PFSK-1 (cell line): ENCODE data around the gene SEMA3A.

Experiments used
- FOXP2 ChIP-seq: optimal IDR thresholded peaks from 2 replicates; pipeline ENCODE3; 2011; ENCODE audit warnings: borderline replicate concordance, control low read depth, inconsistent platforms; ENCODE audit not compliant: insufficient read depth; ENCODE audit errors: extremely low read length, extremely low read depth
- POLR2AphosphoS5 ChIP-seq: IDR thresholded peaks from 2 replicates; pipeline ENCODE4 v1.6.1; 2012; ENCODE audit warnings: low read depth, mild to moderate bottlenecking, control low read depth, low read length, moderate library complexity
- SIN3A ChIP-seq: IDR thresholded peaks from 2 replicates; pipeline ENCODE4 v1.6.1; 2012; ENCODE audit warnings: mild to moderate bottlenecking, low read length, moderate library complexity, borderline replicate concordance; ENCODE audit not compliant: insufficient read depth
- TAF1 ChIP-seq: IDR thresholded peaks from 2 replicates; pipeline ENCODE4 v1.6.1; 2012; ENCODE audit warnings: low read length, control low read depth, borderline replicate concordance; ENCODE audit not compliant: insufficient read depth
- TF ChIP-seq, protein P1 (sequence below), 2 experiments: IDR thresholded peaks; 2 replicates each; pipeline versions ENCODE4 v1.6.1 to v1.8.0; 2011 to 2012; ENCODE audit warnings: low read depth in 2 of 2, low read length in 2 of 2, control low read depth in 1 of 2, inconsistent platforms in 1 of 2, mild to moderate bottlenecking in 1 of 2, moderate library complexity in 1 of 2; ENCODE audit not compliant: insufficient read depth in 1 of 2

The SEMA3A gene

DNA sequence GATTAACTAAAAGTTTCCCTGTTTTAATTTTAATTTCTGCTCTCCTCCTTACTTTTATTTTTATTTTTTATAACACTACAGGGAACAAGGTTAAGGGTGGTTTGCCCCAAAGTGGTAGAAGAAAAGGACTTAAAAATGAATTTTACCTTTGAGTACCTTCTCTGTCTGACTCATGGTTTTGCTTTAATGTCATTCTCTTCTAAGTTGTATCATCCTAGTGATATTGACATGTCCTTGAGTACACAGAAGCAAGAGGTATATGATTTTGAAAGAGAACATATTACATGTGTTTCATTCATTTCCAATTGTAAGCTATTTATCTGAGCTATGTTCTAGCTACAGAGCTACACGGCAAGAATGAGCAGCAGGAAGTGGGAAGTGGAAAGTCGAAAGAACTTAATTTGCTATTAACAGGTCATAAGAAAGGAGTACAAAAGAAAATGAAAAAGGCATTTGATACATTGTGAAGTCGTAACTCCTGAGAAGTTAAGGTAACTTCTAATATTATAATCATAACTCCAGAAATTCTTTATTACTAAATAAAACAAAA, 112.5 kb downstream of the SEMA3A start:
- no peak for TF ChIP-seq TAF1
- TF ChIP-seq, protein P1, sequence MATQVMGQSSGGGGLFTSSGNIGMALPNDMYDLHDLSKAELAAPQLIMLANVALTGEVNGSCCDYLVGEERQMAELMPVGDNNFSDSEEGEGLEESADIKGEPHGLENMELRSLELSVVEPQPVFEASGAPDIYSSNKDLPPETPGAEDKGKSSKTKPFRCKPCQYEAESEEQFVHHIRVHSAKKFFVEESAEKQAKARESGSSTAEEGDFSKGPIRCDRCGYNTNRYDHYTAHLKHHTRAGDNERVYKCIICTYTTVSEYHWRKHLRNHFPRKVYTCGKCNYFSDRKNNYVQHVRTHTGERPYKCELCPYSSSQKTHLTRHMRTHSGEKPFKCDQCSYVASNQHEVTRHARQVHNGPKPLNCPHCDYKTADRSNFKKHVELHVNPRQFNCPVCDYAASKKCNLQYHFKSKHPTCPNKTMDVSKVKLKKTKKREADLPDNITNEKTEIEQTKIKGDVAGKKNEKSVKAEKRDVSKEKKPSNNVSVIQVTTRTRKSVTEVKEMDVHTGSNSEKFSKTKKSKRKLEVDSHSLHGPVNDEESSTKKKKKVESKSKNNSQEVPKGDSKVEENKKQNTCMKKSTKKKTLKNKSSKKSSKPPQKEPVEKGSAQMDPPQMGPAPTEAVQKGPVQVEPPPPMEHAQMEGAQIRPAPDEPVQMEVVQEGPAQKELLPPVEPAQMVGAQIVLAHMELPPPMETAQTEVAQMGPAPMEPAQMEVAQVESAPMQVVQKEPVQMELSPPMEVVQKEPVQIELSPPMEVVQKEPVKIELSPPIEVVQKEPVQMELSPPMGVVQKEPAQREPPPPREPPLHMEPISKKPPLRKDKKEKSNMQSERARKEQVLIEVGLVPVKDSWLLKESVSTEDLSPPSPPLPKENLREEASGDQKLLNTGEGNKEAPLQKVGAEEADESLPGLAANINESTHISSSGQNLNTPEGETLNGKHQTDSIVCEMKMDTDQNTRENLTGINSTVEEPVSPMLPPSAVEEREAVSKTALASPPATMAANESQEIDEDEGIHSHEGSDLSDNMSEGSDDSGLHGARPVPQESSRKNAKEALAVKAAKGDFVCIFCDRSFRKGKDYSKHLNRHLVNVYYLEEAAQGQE (IDR thresholded peaks at IDR 0.05; ENCODE audit: insufficient read depth in 1 of 2, low read depth in 2 of 2, low read length in 2 of 2): no peak
- no peak for TF ChIP-seq POLR2AphosphoS5
- no peak for TF ChIP-seq SIN3A
- no peak for TF ChIP-seq FOXP2

DNA sequence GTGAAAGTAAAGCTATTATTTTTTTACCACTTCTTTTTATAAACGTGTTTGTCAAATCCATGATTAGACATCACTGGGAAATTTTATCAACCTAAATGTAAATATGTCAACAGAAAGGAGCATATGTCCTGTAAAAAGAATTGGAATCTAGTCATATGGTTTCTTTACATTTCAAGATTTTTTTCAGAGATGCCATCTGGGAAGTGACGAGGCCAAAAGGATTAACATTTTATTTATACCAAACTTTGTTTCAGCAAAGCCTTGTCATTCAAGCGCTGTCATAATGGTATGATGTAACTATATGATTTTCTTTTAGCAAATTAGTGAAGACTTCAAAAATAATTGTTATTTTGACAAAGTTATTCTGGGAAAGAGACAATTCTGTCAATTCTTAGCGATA, 117.3 kb downstream of the SEMA3A start:
- TF ChIP-seq TAF1 (no peak), FOXP2 (no peak), SIN3A (no peak), POLR2AphosphoS5 (no peak)
- TF ChIP-seq, protein P1 (IDR thresholded peaks at IDR 0.05; ENCODE audit: insufficient read depth in 1 of 2, low read depth in 2 of 2, low read length in 2 of 2): no peak

DNA sequence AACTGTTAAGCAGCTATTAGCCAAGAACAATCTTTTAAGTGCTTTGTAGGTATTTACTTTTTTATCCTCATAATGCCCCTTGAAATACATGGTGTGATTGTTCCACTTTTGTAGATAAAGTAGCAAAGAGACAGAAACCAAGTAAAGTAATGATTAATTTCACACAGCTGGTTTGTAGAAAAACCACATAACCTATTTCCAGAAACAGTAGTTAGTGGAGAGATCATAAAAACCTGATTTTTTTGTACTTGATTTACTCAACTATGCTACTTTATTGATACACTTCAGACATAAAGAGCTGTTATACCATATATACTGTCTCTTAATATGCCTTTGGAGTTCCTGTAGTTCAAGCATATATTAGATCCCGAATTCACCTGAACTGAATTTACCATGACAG, 118.4 kb downstream of the SEMA3A start:
- TF ChIP-seq FOXP2 (no peak), POLR2AphosphoS5 (no peak), SIN3A (no peak), TAF1 (no peak)
- TF ChIP-seq, protein P1 (IDR thresholded peaks at IDR 0.05; ENCODE audit: insufficient read depth in 1 of 2, low read depth in 2 of 2, low read length in 2 of 2): no peak

DNA sequence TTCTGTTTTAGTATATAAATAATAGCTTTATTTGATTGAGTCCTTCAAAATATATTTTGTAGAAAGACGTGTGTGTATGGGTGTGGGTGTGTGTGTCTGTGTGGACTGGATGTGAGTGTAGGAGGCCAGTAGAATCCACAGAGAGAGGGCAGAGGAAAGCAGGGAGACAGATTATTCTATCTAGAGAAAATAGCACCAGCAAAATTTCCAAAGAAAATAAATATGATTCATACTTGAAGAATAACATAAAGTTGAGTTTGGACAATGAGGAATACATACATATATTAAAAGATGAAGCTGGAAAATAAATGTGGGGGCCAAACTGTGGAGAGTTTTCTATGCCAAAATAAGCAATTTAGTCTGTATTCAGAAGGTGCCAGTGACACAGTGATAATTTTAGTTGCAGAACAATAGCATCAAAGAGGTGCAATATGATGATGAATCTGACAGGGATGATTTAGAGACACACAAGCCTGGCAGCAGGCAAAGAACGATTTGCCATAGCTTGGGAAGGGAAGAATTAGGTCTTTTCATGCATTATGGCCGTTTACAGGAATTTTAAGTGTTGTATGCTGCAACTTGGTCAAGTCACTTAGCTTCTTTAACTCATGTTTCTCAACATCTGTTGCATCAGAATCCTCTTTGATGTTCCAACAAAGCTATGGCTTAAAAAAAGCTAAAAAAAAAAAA, 121.3 kb downstream of the SEMA3A start:
- TF ChIP-seq TAF1: no peak
- TF ChIP-seq SIN3A: no peak
- TF ChIP-seq FOXP2: no peak
- TF ChIP-seq POLR2AphosphoS5: no peak
- TF ChIP-seq, protein P1 (IDR thresholded peaks at IDR 0.05; ENCODE audit: insufficient read depth in 1 of 2, low read depth in 2 of 2, low read length in 2 of 2): no peak

DNA sequence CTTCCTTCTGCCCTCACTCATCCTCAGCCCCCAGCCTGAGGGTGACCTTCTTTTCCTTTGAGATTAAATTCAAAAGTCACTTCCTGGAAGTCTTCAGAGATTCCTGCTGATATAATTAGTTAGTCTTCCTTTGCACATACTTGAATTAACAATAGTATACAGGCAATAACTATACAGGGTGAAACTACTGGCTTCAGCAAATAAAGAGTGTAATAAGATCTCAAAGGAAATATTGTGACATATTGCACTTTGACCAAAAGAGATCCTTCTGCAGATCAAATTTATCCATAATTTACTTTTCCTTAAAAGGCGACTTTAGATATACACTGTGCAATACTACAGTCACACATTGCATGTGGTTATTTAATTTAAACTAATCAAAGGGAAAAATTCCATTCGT, 123.8 kb downstream of the SEMA3A start:
- TF ChIP-seq, protein P1 (IDR thresholded peaks at IDR 0.05; ENCODE audit: insufficient read depth in 1 of 2, low read depth in 2 of 2, low read length in 2 of 2): no peak
- TF ChIP-seq POLR2AphosphoS5 (no peak), TAF1 (no peak), SIN3A (no peak), FOXP2 (no peak)
